ENCODE data around the gene BICRAL. TPM values are rescaled to one million over a fixed set of nuclear protein-coding genes. Genes with fewer than 3 reads are reported as not detected.

BICRAL gene
- total and polyA plus RNA-seq, 9 of the 15 experiments (the other 6 are each of a cell fraction or from before 2014, with no cell fraction given), result 1.2 to 11.9 (median 5.6) TPM

GRCh38 chr6:42791706-42792320 is 10.0 kb downstream of the BICRAL start:
- ChIA-PET CTCF (ENCODE audit: low intra/inter-chr PET ratio) (no interaction called here), POLR2A (interaction anchor here (0.7 to 1.0 kb wide), 3 partner anchors 8 to 17 kb away, joined by 3 to 7 read pairs (median 3); no protein-coding TSS in a partner anchor)
- in situ Hi-C loops (cut with MboI), result no loop called here
- H3K9me3 ChIP-seq (replicated peaks; ENCODE audit: control insufficient read depth, insufficient read depth, low read depth, low read length), result no peaks in the 10 kb centered on the region
- no peak overlapping the region for H2AFZ ChIP-seq (ENCODE audit: low read depth, low read length)
- peaks cover 36% of the 10 kb centered on the region for H3K79me2 ChIP-seq (ENCODE audit: control insufficient read depth, insufficient read depth, low read length)
- no peaks in the 10 kb centered on the region for H3K27me3 ChIP-seq (ENCODE audit: control insufficient read depth in 2 of 2, insufficient read depth in 2 of 2, low read length in 2 of 2)
- H3K4me1 ChIP-seq (replicated peaks in 1 of 2; ENCODE audit: control insufficient read depth in 2 of 2, insufficient read depth in 2 of 2, low read length in 2 of 2), result peaks cover 8 to 20% of the 10 kb centered on the region in 2 experiments
- DNase-seq (ENCODE audit: extremely low read depth in 1 of 4, low spot score in 3 of 4), result no peak
- no peak for FAIRE-seq
- H3K4me3 ChIP-seq, result no peak overlapping the region
- peaks cover 4% of the 10 kb centered on the region for H3K9me1 ChIP-seq (ENCODE audit: control insufficient read depth, insufficient read depth, low read length)
- BruUV-seq (replicated peaks), result no TSS peak
- no peak overlapping the region for H3K9ac ChIP-seq (ENCODE audit: insufficient read depth in 1 of 2, low read depth in 2 of 2, low read length in 2 of 2)
- peaks cover 4% of the 10 kb centered on the region; the same call in 1 of the 3 replicates for H3K36me3 ChIP-seq (ENCODE audit: control insufficient read depth, insufficient read depth, low read length)
- intact Hi-C loops (cut with micrococcal nuclease), result no loop called here
- ATAC-seq, result peak; percentile 19; the same call in 2 of the 3 replicates
- no peak overlapping the region for H3K4me2 ChIP-seq (ENCODE audit: insufficient read depth, low read length)
- peaks cover 10% of the 10 kb centered on the region; the same call in 1 of the 2 replicates for H4K20me1 ChIP-seq (replicated peaks; ENCODE audit: control insufficient read depth, insufficient read depth, low read length)
- no peak overlapping the region for H3K27ac ChIP-seq (ENCODE audit: extremely low read depth, low read depth, low read length)
- 86% methylated on average over 3 of the region's 3 CpGs for WGBS (ENCODE audit: insufficient coverage, low coverage, missing lambda C conversion rate)
- no peak for TF ChIP-seq ZNF384 (IDR thresholded peaks at IDR 0.05; ENCODE audit: low read depth, low read length)
- TF ChIP-seq HEY1 (CRISPR knock-in tag; IDR thresholded peaks at IDR 0.05; ENCODE audit: borderline replicate concordance), result no peak
- no peak for TF ChIP-seq CEBPZ (IDR thresholded peaks at IDR 0.05; ENCODE audit: borderline replicate concordance, low read depth, low read length)
- no peak for TF ChIP-seq SMARCE1 (IDR thresholded peaks at IDR 0.05)
- no peak for TF ChIP-seq CHD4 (IDR thresholded peaks at IDR 0.05; ENCODE audit: insufficient read depth, insufficient replicate concordance, low read depth, low read length, poor library complexity, severe bottlenecking)
- no peak for TF ChIP-seq GATAD2A (IDR thresholded peaks at IDR 0.05)
- no peak for TF ChIP-seq TRIM28 (IDR thresholded peaks at IDR 0.05)
- no peak for TF ChIP-seq TCF7 (IDR thresholded peaks at IDR 0.05; ENCODE audit: borderline replicate concordance)
- no peak for TF ChIP-seq HOMEZ (CRISPR knock-in tag; IDR thresholded peaks at IDR 0.05)
- TF ChIP-seq HDAC3 (IDR thresholded peaks at IDR 0.05; ENCODE audit: borderline replicate concordance, partially characterized antibody), result no peak
- TF ChIP-seq SMAD2 (IDR thresholded peaks at IDR 0.05; ENCODE audit: low read depth, low read length), result no peak
- TF ChIP-seq HMG20B (CRISPR knock-in tag; IDR thresholded peaks at IDR 0.05), result no peak
- TF ChIP-seq AFF4 (CRISPR knock-in tag; IDR thresholded peaks at IDR 0.05), result no peak

Data from K562 (cell line).